HG03135 (cell line): Measurements from ENCODE around the gene MBOAT7.
"Not testable (repeated sequence)": the region's sequence is repeated elsewhere in the genome, so short reads cannot be mapped to it uniquely, and the experiment has no call there.

Source experiments
- ATAC-seq: cut with Tn5 transposase; IDR thresholded peaks from one replicate; pipeline ENCODE4 v1.9.1; 2021; ENCODE audit warnings: mild to moderate bottlenecking, moderate library complexity; ENCODE audit not compliant: unreplicated experiment

Gene MBOAT7

GRCh38 chr19:54189735-54190502 lies 539 bp upstream of the MBOAT7 start:
- ATAC-seq: peak; percentile 49

- ATAC-seq: no peak
These were observed 1.0 kb downstream of the MBOAT7 start for GRCh38 chr19:54188215-54188871.

- ATAC-seq: no peak
These were observed 2.4 kb downstream of the MBOAT7 start for GRCh38 chr19:54186934-54187381.

- ATAC-seq: no peak
These were observed 3.0 kb downstream of the MBOAT7 start for GRCh38 chr19:54186351-54186750.

GRCh38 chr19:54183431-54183830 lies 5.9 kb downstream of the MBOAT7 start:
- ATAC-seq: no peak

GRCh38 chr19:54181894-54182293 lies 7.5 kb downstream of the MBOAT7 start:
- ATAC-seq: not testable (repeated sequence)

GRCh38 chr19:54180691-54181091 lies 8.7 kb downstream of the MBOAT7 start:
- ATAC-seq: no peak

- no peak for ATAC-seq
These were observed 9.4 kb downstream of the MBOAT7 start for GRCh38 chr19:54179921-54180461.

- ATAC-seq: no peak
These were observed 10.0 kb downstream of the MBOAT7 start for GRCh38 chr19:54179262-54179852.

GRCh38 chr19:54178581-54179261 lies 10.7 kb downstream of the MBOAT7 start:
- ATAC-seq: no peak

GRCh38 chr19:54173951-54174834 lies 15.2 kb downstream of the MBOAT7 start:
- no peak for ATAC-seq

GRCh38 chr19:54173359-54173699 lies 16.1 kb downstream of the MBOAT7 start:
- no peak for ATAC-seq

GRCh38 chr19:54172471-54173358 lies 16.7 kb downstream of the MBOAT7 start, which contains the start of gene TMC4:
Gene TMC4, minus strand, starts transcription at chr19:54173160. Its CDS starts 43 bp downstream, at chr19:54173117.
- ATAC-seq: no peak

- ATAC-seq: not testable (repeated sequence)
These were observed 17.5 kb downstream of the MBOAT7 start for GRCh38 chr19:54171736-54172431.

- no peak for ATAC-seq
These were observed 20.1 kb downstream of the MBOAT7 start for GRCh38 chr19:54169149-54169740.

GRCh38 chr19:54168174-54168917 lies 21.0 kb downstream of the MBOAT7 start:
- ATAC-seq: peak; percentile 58

- no peak for ATAC-seq
These were observed 24.2 kb downstream of the MBOAT7 start for GRCh38 chr19:54165222-54165621.
